Liver (tissue), 9 donors: ENCODE data around the gene PCDHGA9. TPM values are rescaled to one million over a fixed set of nuclear protein-coding genes. Genes with fewer than 3 reads are reported as not detected.
A peak's percentile ranks its signal among the peaks of the same experiment; 100 is the strongest.

Experiments
- DNase-seq: peaks from one replicate; pipeline ENCODE4 v3.0.0-alpha.2; 2017; ENCODE audit warnings: low spot score
- H3K27ac ChIP-seq, 2 donors: one replicate each; pipeline ENCODE4 v1.7.0; 2013; ENCODE audit warnings: inconsistent platforms in 2 of 2, low read length in 2 of 2, control low read depth in 1 of 2, low read depth in 1 of 2, mild to moderate bottlenecking in 1 of 2
- H3K27me3 ChIP-seq, 4 donors: one replicate each; pipeline versions ENCODE4 v1.6.1 to v1.7.0; 2013; ENCODE audit warnings: low read length in 3 of 4, inconsistent platforms in 1 of 4, mild to moderate bottlenecking in 1 of 4, moderate library complexity in 1 of 4; ENCODE audit not compliant: control insufficient read depth in 4 of 4, insufficient read depth in 4 of 4
- H3K36me3 ChIP-seq, 4 donors: one replicate each; pipeline versions ENCODE4 v1.6.1 to v1.7.0; 2013; ENCODE audit warnings: low read length in 3 of 4, mild to moderate bottlenecking in 3 of 4, low read depth in 1 of 4, moderate library complexity in 1 of 4; ENCODE audit not compliant: control insufficient read depth in 4 of 4, insufficient read depth in 3 of 4
- H3K4me1 ChIP-seq, 4 donors: one replicate each; pipeline versions ENCODE4 v1.6.1 to v1.7.0; 2013; ENCODE audit warnings: low read length in 3 of 4, mild to moderate bottlenecking in 3 of 4, moderate library complexity in 1 of 4; ENCODE audit not compliant: control insufficient read depth in 4 of 4, insufficient read depth in 4 of 4
- H3K4me3 ChIP-seq, 3 donors: one replicate each; pipeline versions ENCODE4 v1.6.1 to v1.7.0; 2013; ENCODE audit warnings: low read length in 3 of 3, control low read depth in 1 of 3, low read depth in 1 of 3, mild to moderate bottlenecking in 1 of 3
- H3K9ac ChIP-seq, 2 donors: one replicate each; pipeline ENCODE4 v1.7.0; 2013; ENCODE audit warnings: low read length in 2 of 2, mild to moderate bottlenecking in 2 of 2, moderate library complexity in 2 of 2, control low read depth in 1 of 2, low read depth in 1 of 2
- H3K9me3 ChIP-seq, 4 donors: one replicate each; pipeline versions ENCODE4 v1.6.1 to v1.7.0; 2013; ENCODE audit warnings: low read length in 3 of 4; ENCODE audit not compliant: control insufficient read depth in 4 of 4
- EGR1 ChIP-seq, 2 donors: IDR thresholded peaks; 2 replicates each; pipeline ENCODE4 v1.6.1; 2016 to 2018; ENCODE audit warnings: antibody characterized with exemption in 2 of 2, low read depth in 2 of 2
- FOXA1 ChIP-seq: IDR thresholded peaks from 2 replicates; pipeline ENCODE4 v1.6.1; 2016; ENCODE audit warnings: antibody characterized with exemption
- GABPA ChIP-seq, 2 donors: IDR thresholded peaks in 1 of 2; conservative IDR thresholded peaks in 1 of 2; 2 replicates each; pipeline ENCODE4 v1.6.1; 2016; ENCODE audit warnings: antibody characterized with exemption in 2 of 2, mild to moderate bottlenecking in 1 of 2, moderate library complexity in 1 of 2
- HNF4A ChIP-seq, 2 donors: conservative IDR thresholded peaks; 2 replicates each; pipeline ENCODE4 v1.6.1; 2016; ENCODE audit warnings: antibody characterized with exemption in 2 of 2, mild to moderate bottlenecking in 2 of 2
- HNF4G ChIP-seq: IDR thresholded peaks from 2 replicates; pipeline ENCODE4 v1.6.1; 2016; ENCODE audit warnings: antibody characterized with exemption
- JUND ChIP-seq, 2 donors: IDR thresholded peaks; 2 replicates each; pipeline ENCODE4 v1.6.1; 2016; ENCODE audit warnings: antibody characterized with exemption in 2 of 2
- NR2F2 ChIP-seq: IDR thresholded peaks from 2 replicates; pipeline ENCODE4 v1.6.1; 2016; ENCODE audit warnings: antibody characterized with exemption
- RAD21 ChIP-seq, 2 donors: IDR thresholded peaks; 2 replicates each; pipeline ENCODE4 v1.6.1; 2016; ENCODE audit warnings: antibody characterized with exemption in 2 of 2, mild to moderate bottlenecking in 2 of 2
- RXRA ChIP-seq, 2 donors: IDR thresholded peaks; 2 replicates each; pipeline ENCODE4 v1.6.1; 2017 to 2018; ENCODE audit warnings: antibody characterized with exemption in 2 of 2, mild to moderate bottlenecking in 1 of 2
- SP1 ChIP-seq: IDR thresholded peaks from 2 replicates; pipeline ENCODE4 v1.6.1; 2018; ENCODE audit warnings: antibody characterized with exemption, mild to moderate bottlenecking
- YY1 ChIP-seq: IDR thresholded peaks from 2 replicates; pipeline ENCODE4 v1.6.1; 2016; ENCODE audit warnings: antibody characterized with exemption, mild to moderate bottlenecking
- WGBS: extraction: QIAGEN DNeasy Blood & Tissue Kit; methylation state at CpG from one replicate; pipeline ENCODE4 v1.1.7; 2013; 5-methylcytosine and 5-hydroxymethylcytosine counted together
- polyA plus RNA-seq, 2 donors: library from polyadenylated mRNA; stranded (reverse) in 1 of 2; unstranded in 1 of 2; fragments of 200-250 nt in 1 of 2; fragments of >200 nt in 1 of 2; fragmentation: Nextera tagmentation in 1 of 2; extraction: Ambion mirVana in 1 of 2; gene quantifications; one replicate each; pipeline versions ENCODE4 v1.2.1 to v1.2.3, GENCODE V29; 2013 to 2015
- total RNA-seq, 2 donors: library from RNA; depleted of rRNA; stranded (reverse); fragments of >200 nt; gene quantifications; one replicate each; pipeline ENCODE4 v1.2.3, GENCODE V29; 2014
- TF ChIP-seq, protein P1 (sequence below): IDR thresholded peaks from 2 replicates; pipeline ENCODE4 v1.6.1; 2016; ENCODE audit warnings: antibody characterized with exemption
- TF ChIP-seq, protein P2 (sequence below): fragments of 150-350 bp; IDR thresholded peaks from 2 replicates; pipeline ENCODE4 v1.5.1; 2017; ENCODE audit warnings: improper control_type of control experiment, low read depth, low read length; ENCODE audit not compliant: missing input control
- TF ChIP-seq, protein P3 (sequence below): IDR thresholded peaks from 2 replicates; pipeline ENCODE4 v1.6.1; 2016; ENCODE audit warnings: antibody characterized with exemption
- TF ChIP-seq, protein P4 (sequence below): IDR thresholded peaks from 2 replicates; pipeline ENCODE4 v1.6.1; 2016; ENCODE audit warnings: antibody characterized with exemption, mild to moderate bottlenecking
- TF ChIP-seq, protein P5 (sequence below): IDR thresholded peaks from 2 replicates; pipeline ENCODE4 v1.6.1; 2016; ENCODE audit warnings: antibody characterized with exemption
- donor health status: healthy.
- donor health status: healthy.
- donor health status: healthy.
- donor health status: healthy.
- donor health status: healthy.

Gene PCDHGA9
- total and polyA plus RNA-seq, 4 donors, result 0.11 to 2.8 (median 0.57) TPM

DNA sequence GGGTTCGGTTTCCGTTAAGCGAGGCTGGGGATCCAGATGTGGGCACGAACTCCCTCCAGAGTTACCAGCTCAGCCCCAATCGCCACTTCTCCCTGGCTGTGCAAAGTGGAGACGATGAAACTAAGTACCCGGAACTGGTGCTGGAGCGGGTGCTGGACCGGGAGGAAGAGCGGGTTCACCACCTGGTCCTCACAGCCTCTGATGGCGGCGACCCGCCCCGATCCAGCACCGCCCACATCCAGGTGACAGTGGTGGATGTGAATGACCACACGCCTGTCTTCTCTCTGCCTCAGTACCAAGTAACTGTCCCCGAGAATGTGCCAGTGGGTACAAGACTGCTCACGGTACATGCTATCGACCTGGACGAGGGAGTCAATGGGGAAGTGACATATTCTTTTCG lies 19.2 kb upstream of the PCDHGA9 start:
- peaks cover 0 to 2% (median 0%) of the 10 kb centered on the region in 4 donors for H3K4me1 ChIP-seq
- no peak for DNase-seq
- H3K9ac ChIP-seq, result no peak overlapping the region
- TF ChIP-seq YY1 (no peak), NR2F2 (no peak), RAD21 (IDR thresholded peaks at IDR 0.05) (no peak), FOXA1 (no peak), GABPA (IDR thresholded peaks at IDR 0.05 in 1 of 2, conservative IDR thresholded peaks at IDR 0.05 in 1 of 2) (no peak), EGR1 (IDR thresholded peaks at IDR 0.05; ENCODE audit: low read depth in 2 of 2) (no peak), HNF4G (no peak)
- TF ChIP-seq, protein P1, sequence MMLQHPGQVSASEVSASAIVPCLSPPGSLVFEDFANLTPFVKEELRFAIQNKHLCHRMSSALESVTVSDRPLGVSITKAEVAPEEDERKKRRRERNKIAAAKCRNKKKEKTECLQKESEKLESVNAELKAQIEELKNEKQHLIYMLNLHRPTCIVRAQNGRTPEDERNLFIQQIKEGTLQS, result no peak
- TF ChIP-seq, protein P2, sequence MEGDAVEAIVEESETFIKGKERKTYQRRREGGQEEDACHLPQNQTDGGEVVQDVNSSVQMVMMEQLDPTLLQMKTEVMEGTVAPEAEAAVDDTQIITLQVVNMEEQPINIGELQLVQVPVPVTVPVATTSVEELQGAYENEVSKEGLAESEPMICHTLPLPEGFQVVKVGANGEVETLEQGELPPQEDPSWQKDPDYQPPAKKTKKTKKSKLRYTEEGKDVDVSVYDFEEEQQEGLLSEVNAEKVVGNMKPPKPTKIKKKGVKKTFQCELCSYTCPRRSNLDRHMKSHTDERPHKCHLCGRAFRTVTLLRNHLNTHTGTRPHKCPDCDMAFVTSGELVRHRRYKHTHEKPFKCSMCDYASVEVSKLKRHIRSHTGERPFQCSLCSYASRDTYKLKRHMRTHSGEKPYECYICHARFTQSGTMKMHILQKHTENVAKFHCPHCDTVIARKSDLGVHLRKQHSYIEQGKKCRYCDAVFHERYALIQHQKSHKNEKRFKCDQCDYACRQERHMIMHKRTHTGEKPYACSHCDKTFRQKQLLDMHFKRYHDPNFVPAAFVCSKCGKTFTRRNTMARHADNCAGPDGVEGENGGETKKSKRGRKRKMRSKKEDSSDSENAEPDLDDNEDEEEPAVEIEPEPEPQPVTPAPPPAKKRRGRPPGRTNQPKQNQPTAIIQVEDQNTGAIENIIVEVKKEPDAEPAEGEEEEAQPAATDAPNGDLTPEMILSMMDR, result no peak
- TF ChIP-seq, protein P3, sequence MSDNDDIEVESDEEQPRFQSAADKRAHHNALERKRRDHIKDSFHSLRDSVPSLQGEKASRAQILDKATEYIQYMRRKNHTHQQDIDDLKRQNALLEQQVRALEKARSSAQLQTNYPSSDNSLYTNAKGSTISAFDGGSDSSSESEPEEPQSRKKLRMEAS, result no peak
- WGBS, result 33% methylated on average over 21 of the region's 21 CpGs
- peaks cover 21 to 68% (median 33%) of the 10 kb centered on the region in 4 donors for H3K9me3 ChIP-seq
- no peak overlapping the region for H3K27ac ChIP-seq
- H3K36me3 ChIP-seq, result no peaks in the 10 kb centered on the region
- peak overlapping the region in 2 of 3 donors; percentile 12 to 63 for H3K4me3 ChIP-seq
- peaks cover 0 to 7% (median 0%) of the 10 kb centered on the region in 4 donors for H3K27me3 ChIP-seq

DNA sequence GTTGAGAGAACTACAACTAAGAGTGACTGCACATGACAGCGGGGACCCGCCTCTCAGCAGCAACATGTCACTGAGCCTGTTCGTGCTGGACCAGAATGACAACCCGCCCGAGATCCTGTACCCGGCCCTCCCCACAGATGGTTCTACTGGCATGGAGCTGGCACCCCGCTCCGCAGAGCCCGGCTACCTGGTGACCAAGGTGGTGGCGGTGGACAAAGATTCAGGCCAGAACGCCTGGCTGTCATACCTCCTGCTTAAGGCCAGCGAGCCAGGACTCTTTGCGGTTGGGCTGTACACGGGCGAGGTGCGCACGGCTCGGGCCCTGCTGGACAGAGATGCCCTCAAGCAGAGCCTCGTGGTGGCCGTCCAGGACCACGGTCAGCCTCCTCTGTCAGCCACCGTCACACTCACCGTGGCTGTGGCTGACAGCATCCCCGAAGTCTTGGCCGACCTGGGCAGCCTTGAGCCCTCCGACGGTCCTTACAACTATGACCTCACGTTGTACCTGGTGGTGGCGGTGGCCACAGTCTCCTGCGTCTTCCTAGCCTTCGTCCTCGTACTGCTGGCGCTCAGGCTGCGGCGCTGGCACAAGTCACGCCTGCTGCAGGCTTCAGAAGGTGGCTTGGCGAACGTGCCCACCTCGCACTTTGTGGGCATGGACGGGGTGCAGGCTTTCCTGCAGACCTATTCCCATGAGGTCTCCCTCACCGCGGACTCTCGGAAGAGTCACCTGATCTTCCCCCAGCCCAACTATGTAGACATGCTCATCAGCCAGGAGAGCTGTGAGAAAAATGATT lies 17.9 kb upstream of the PCDHGA9 start:
- Histone ChIP-seq H3K36me3 (no peaks in the 10 kb centered on the region), H3K4me3 (peak overlapping the region in 1 of 3 donors; percentile 3), H3K27me3 (peaks cover 0 to 10% (median 0%) of the 10 kb centered on the region in 4 donors), H3K4me1 (peaks cover 0 to 4% (median 0%) of the 10 kb centered on the region in 4 donors), H3K9me3 (peaks cover 32 to 77% (median 42%) of the 10 kb centered on the region in 4 donors), H3K9ac (no peak overlapping the region), H3K27ac (no peak overlapping the region)
- WGBS, result 40% methylated on average over 43 of the region's 43 CpGs
- TF ChIP-seq RXRA (IDR thresholded peaks at IDR 0.05) (no peak), SP1 (no peak), JUND (IDR thresholded peaks at IDR 0.05) (no peak), HNF4A (conservative IDR thresholded peaks at IDR 0.05) (no peak), EGR1 (IDR thresholded peaks at IDR 0.05; ENCODE audit: low read depth in 2 of 2) (no peak), GABPA (IDR thresholded peaks at IDR 0.05 in 1 of 2, conservative IDR thresholded peaks at IDR 0.05 in 1 of 2) (no peak), FOXA1 (no peak), NR2F2 (no peak)
- TF ChIP-seq, protein P4, sequence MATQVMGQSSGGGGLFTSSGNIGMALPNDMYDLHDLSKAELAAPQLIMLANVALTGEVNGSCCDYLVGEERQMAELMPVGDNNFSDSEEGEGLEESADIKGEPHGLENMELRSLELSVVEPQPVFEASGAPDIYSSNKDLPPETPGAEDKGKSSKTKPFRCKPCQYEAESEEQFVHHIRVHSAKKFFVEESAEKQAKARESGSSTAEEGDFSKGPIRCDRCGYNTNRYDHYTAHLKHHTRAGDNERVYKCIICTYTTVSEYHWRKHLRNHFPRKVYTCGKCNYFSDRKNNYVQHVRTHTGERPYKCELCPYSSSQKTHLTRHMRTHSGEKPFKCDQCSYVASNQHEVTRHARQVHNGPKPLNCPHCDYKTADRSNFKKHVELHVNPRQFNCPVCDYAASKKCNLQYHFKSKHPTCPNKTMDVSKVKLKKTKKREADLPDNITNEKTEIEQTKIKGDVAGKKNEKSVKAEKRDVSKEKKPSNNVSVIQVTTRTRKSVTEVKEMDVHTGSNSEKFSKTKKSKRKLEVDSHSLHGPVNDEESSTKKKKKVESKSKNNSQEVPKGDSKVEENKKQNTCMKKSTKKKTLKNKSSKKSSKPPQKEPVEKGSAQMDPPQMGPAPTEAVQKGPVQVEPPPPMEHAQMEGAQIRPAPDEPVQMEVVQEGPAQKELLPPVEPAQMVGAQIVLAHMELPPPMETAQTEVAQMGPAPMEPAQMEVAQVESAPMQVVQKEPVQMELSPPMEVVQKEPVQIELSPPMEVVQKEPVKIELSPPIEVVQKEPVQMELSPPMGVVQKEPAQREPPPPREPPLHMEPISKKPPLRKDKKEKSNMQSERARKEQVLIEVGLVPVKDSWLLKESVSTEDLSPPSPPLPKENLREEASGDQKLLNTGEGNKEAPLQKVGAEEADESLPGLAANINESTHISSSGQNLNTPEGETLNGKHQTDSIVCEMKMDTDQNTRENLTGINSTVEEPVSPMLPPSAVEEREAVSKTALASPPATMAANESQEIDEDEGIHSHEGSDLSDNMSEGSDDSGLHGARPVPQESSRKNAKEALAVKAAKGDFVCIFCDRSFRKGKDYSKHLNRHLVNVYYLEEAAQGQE, result no peak
- TF ChIP-seq, protein P1, result no peak
- TF ChIP-seq, protein P5, sequence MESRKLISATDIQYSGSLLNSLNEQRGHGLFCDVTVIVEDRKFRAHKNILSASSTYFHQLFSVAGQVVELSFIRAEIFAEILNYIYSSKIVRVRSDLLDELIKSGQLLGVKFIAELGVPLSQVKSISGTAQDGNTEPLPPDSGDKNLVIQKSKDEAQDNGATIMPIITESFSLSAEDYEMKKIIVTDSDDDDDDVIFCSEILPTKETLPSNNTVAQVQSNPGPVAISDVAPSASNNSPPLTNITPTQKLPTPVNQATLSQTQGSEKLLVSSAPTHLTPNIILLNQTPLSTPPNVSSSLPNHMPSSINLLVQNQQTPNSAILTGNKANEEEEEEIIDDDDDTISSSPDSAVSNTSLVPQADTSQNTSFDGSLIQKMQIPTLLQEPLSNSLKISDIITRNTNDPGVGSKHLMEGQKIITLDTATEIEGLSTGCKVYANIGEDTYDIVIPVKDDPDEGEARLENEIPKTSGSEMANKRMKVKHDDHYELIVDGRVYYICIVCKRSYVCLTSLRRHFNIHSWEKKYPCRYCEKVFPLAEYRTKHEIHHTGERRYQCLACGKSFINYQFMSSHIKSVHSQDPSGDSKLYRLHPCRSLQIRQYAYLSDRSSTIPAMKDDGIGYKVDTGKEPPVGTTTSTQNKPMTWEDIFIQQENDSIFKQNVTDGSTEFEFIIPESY, result no peak
- TF ChIP-seq, protein P3, result no peak
- DNase-seq, result no peak
